Measurements from ENCODE around the gene RPLP1. TPM values are rescaled to one million over a fixed set of nuclear protein-coding genes. Genes with fewer than 3 reads are reported as not detected.

Gene RPLP1
- total and polyA plus RNA-seq, 7 donors = 1,471 to 2,538 (median 1,985) TPM

DNA sequence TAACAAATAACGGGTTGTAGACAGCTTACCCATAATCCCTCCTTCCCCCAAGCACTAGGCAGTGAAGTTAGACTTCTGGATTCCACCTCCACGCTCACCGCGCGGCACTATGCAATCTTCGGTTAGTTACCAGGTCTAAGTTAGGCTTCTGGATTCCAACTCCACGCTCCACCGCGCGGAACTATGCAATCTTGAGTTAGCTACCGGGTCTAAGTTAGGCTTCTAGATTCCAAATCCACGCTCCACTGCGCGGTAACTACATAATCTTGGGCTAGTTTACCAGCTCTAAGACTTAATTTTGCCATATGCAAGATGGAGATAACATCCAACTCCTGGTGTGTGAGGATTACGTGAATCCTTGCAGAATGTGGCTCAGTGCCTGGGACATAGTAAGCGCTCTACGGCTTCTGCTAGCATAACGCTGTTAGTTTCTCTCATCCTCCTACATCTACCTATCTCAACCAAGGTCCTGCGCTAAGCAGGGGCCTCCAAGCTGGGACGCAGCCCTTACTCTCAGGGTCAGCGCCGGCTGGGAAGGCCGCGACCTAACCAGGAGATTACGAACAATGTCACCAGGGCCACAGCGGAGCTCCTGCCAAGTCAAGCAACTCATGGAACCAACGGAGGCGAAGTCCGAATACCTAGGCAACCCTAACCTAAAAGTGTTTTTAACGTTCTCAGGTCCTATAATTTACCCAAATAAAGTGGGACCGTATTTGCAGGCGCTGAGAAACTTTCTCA is 497 bp upstream of the RPLP1 start:
- Histone ChIP-seq H3K4me3 (peak overlapping the region; percentile 73), H3K36me3 (ENCODE audit: insufficient read depth in 1 of 2, low read depth in 1 of 2) (peaks cover 8 to 38% of the 10 kb centered on the region in 2 donors), H3K27ac (peak overlapping the region; percentile 98), H3K27me3 (ENCODE audit: insufficient read depth in 3 of 3, low read length in 2 of 3) (no peaks in the 10 kb centered on the region), H3K4me1 (peaks cover 27% of the 10 kb centered on the region), H3K9me3 (no peaks in the 10 kb centered on the region)
- peak in 1 of 2 donors; percentile 57 for DNase-seq
- peak; percentile 39 to 56 (median 45) for ATAC-seq
- 5 to 19% (median 16%) methylated on average over 32 of the region's 32 CpGs for WGBS, 3 donors
- no peak for TF ChIP-seq CTCF (IDR thresholded peaks at IDR 0.05)
- intact Hi-C loops (cut with DNase I) = no loop called here

GRCh38 chr15:69454953-69455352 is 2.3 kb downstream of the RPLP1 start:
- Histone ChIP-seq H3K9me3 (no peaks in the 10 kb centered on the region), H3K27me3 (ENCODE audit: insufficient read depth in 3 of 3, low read length in 2 of 3) (no peaks in the 10 kb centered on the region), H3K36me3 (ENCODE audit: insufficient read depth in 1 of 2, low read depth in 1 of 2) (peaks cover 8 to 41% of the 10 kb centered on the region in 2 donors), H3K4me1 (peaks cover 35% of the 10 kb centered on the region), H3K27ac (peak overlapping the region; percentile 98), H3K4me3 (peak overlapping the region; percentile 73)
- ATAC-seq = no peak
- TF ChIP-seq CTCF (IDR thresholded peaks at IDR 0.05) = no peak
- intact Hi-C loops (cut with DNase I) = no loop called here
- no peak for DNase-seq
- WGBS, 3 donors = 39 to 46% (median 44%) methylated on average over 5 of the region's 5 CpGs

DNA sequence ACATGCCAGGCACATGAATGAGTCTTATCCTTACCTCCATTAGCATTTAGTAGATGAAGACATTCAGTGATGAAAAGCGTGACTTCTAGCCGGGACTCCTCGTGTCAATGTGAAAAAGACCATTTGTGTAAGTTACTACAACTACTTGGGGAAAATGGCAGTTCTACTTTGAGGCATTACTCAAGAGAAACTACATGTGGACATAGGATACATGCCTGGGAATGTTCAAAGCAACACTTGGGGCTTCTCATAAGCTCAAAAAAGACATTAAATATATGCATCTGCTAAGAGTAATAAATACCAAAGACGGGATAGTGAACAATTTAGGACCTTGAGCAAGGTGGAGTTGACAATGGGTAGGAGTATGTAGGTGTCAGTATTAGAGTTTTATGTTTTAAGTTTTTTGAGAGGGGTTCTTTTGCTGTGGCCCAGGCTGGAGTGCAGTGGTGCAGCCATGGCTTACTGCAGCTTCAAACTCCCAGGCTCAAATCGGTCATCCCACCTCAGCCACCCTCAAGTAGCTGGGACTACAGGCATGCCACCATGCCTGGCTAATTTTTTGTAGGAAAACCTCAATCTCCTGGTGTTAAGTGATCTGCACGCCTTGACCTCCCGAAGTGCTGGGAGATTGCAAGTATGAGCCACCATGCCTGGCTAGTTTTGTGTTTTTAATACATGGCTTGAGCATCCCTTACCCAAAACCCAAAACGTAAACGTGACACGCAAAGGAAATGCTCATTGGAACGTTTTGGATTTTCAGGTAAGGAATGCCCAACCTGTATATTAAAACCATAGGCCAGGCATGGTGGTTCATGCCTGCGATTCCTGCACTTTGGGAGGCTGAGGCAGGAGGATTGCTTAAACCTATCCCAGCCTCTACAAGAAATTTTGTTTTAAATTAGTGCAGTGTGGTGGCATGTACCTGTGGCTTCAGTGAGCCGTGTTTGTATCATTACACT is 3.9 kb downstream of the RPLP1 start:
- TF ChIP-seq CTCF (IDR thresholded peaks at IDR 0.05) = no peak
- intact Hi-C loops (cut with DNase I) = no loop called here
- H3K27ac ChIP-seq = peak overlapping the region; percentile 98

DNA sequence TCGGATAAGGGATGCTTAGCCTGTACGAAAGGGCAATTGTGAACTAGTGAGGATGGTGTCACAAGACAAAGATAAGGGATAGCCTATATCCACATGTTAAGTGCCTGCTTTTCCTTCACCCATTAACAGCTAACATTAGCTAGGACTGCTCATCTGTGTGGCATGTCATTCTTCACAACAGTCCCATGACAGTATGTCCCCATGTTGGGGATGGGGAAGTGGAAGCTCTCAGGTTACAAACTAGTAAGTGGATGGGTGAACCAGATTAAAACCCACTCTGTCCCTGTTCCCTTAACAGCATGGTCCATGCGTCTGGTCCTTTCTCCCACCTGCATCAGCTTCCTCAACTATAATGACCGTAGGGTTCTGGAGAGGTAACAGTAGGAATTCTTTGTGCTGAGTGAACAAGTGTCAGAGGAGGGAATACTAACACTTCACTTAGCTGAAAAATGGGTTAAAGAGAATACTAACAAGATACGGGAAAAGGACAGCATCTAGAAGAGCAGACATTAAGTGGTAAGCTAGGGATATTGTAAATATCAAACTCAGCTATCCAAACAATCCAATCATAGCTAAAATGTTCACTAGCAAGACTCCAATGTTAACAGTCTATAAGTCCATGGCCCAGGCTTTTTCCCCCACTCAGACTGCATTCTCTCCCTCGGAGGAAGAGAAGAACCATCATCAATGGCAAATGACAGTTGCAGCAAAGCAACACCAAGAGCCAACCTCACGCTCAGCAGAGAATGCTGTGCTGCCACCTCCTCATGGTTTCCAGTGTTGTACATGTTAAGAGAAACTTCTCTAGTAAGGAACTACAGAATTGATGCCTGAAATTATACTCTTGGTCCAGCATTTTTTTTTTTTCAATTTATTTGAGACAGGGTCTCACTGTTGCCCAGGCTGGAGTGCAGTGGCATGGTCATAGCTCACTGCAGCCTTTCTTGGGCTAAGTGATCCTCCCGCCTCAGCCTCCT is 5.0 kb downstream of the RPLP1 start:
- peaks cover 8 to 41% of the 10 kb centered on the region in 2 donors for H3K36me3 ChIP-seq (ENCODE audit: insufficient read depth in 1 of 2, low read depth in 1 of 2)
- no peak overlapping the region for H3K4me3 ChIP-seq
- no peaks in the 10 kb centered on the region for H3K27me3 ChIP-seq (ENCODE audit: insufficient read depth in 3 of 3, low read length in 2 of 3)
- no peaks in the 10 kb centered on the region for H3K9me3 ChIP-seq
- peaks cover 39% of the 10 kb centered on the region for H3K4me1 ChIP-seq
- peak; percentile 56 to 72 (median 63) for ATAC-seq
- DNase-seq = no peak
- no peak for TF ChIP-seq CTCF (IDR thresholded peaks at IDR 0.05)
- intact Hi-C loops (cut with DNase I) = no loop called here
- 64 to 77% (median 68%) methylated on average over 8 of the region's 8 CpGs for WGBS, 3 donors
- peak overlapping the region; percentile 98 for H3K27ac ChIP-seq

More for the DNA sequence above, 3.9 kb downstream of the RPLP1 start:
- no peak overlapping the region for H3K4me3 ChIP-seq
- no peak for ATAC-seq
- H3K36me3 ChIP-seq (ENCODE audit: insufficient read depth in 1 of 2, low read depth in 1 of 2) = peaks cover 8 to 41% of the 10 kb centered on the region in 2 donors
- WGBS, 3 donors = 80 to 86% (median 82%) methylated on average over 13 of the region's 13 CpGs
- no peaks in the 10 kb centered on the region for H3K27me3 ChIP-seq (ENCODE audit: insufficient read depth in 3 of 3, low read length in 2 of 3)
- peaks cover 35% of the 10 kb centered on the region for H3K4me1 ChIP-seq
- no peaks in the 10 kb centered on the region for H3K9me3 ChIP-seq
- DNase-seq = no peak
